Measurements from ENCODE around the gene PGAM2. TPM values are rescaled to one million over a fixed set of nuclear protein-coding genes. Genes with fewer than 3 reads are reported as not detected.

PGAM2 gene
- total RNA-seq, 2 experiments from 2014 or later, result 0.34 to 0.43 TPM

DNA sequence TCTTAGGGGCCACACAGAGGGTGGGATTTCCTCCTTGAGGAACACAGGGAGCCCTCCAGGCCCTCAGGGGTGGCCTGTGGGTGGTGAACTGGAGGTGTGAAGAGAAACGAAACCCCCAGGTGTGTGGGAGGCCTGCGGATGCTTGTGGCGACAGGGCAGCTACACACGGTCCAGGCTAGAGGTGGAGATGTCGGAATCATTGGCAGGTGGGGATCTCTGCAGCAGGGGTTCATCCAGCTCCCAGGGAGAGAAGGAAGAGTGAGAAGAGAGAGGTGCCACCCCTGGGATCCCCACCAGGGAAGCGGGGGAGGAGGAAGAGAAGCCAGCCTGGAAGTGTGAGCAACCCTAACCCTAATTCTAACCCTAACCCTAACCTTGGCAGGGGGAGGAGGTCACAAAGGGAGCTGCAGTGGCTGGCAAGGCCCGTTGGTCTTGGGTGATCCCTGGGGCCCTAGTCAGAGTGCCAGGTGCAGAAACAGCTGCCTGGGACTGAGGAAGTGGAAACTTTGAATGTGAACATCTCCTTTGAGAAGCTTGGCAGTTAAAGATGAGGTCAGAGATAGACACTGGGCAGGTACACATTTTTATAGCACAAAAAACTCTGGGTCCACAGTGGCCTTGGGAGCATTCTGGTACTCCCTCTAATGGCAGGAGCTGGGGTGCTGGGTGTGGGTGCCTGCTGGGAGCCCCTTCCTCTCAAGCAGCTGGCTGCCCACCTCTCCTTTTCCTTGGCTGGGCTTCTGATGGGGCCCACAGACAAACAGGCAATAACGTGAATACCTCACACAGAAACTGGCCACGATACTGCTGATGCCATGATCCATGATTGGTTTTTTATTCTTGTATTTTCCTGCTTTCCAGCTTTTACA, 31.9 kb upstream of the PGAM2 start:
- H3K9me3 Mint-ChIP-seq, result no peaks in the 10 kb centered on the region
- H3K27me3 Mint-ChIP-seq, result no peaks in the 10 kb centered on the region
- DNase-seq, result peak; percentile 56
- H3K4me1 Mint-ChIP-seq, result peaks cover 22% of the 10 kb centered on the region
- H3K4me3 Mint-ChIP-seq, result no peak overlapping the region
- H3K36me3 Mint-ChIP-seq, result no peaks in the 10 kb centered on the region
- H3K27ac Mint-ChIP-seq, result peak overlapping the region; percentile 88

DNA sequence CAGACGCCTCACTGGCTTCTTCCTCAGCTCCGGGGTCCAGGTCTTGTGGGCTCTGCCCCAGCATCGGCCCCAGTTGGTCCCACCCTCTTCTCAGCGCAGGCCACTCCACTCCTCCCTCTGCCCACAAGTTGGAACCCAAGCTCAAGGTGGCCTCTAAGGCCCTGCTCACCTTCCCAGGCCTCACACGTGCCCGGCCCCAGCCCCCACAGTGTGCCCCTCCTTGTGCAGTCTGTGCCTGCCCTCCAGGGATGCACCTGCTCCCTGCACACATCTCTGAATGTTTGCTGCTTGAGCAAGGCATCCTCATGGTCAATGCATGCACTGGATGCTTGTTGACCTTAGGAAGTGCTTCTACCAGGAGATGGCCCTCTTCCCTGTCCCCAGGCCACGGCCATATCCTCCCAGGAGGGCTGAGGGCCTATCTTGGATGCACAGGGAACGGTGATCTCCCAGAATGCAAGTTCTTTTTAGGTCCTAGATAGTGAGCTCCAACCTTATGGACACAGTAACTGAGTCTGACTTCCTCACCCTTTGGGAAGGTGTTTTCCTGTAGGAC, 31.0 kb upstream of the PGAM2 start:
- H3K4me3 Mint-ChIP-seq, result no peak overlapping the region
- DNase-seq, result no peak
- H3K4me1 Mint-ChIP-seq, result peaks cover 22% of the 10 kb centered on the region
- peak overlapping the region; percentile 88 for H3K27ac Mint-ChIP-seq
- H3K9me3 Mint-ChIP-seq, result no peaks in the 10 kb centered on the region
- H3K27me3 Mint-ChIP-seq, result no peaks in the 10 kb centered on the region
- H3K36me3 Mint-ChIP-seq, result no peaks in the 10 kb centered on the region

DNA sequence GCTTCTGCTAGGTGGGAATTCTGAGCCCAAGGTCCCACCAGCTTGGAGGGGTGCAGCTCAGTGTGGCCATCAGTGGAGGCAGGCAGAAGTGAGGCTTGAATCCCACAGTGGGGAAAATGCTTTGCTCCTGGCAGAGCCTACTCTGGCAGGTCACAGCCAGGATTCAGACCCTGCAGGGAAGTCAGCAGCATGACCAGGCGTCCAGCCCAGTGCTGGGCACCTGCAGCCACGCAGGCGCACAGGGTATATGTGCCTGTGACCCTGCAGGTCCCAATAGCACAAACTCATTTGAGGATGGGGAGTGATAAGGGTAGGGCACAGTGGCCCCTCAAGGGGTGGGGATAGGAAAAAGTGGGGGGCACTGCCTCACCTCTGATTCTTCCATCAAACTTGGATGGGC, 30.4 kb upstream of the PGAM2 start:
- H3K4me3 Mint-ChIP-seq, result no peak overlapping the region
- H3K9me3 Mint-ChIP-seq, result no peaks in the 10 kb centered on the region

DNA sequence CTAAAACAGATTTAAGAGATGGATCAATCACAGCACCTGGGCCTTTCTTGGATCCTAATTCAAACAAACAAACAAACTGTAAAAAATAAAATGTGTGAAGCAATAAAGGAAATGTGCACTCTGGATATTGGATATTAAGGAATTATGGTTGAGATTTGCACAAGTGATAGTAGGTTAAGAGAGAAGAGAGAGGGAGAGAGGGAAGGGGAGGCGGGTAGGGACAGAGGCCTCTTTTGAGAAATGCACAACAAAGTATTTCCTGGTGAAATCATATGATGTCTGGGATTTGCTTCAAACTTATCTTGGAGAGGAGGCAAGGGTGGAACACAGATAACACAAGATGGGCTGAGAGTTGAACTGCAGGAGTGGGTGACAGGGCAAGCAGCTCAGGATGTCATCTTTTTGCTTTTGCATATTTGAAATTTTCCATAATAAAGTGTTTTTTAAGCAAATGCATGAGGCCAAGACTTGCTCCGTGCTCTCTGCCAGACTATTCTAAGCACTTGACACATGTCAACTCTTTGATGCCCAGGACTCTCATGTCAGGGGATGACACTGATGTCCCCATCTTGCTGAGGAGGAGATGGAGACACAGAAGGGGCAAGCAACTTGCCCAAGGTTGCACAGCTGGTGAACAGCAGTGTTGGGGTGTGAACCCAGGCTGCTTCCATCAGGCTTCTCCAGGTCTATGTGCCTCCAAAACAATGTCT, 29.7 kb upstream of the PGAM2 start:
- Mint-ChIP-seq H3K4me3 (no peak overlapping the region), H3K4me1 (peaks cover 22% of the 10 kb centered on the region)

More for the DNA sequence above, 30.4 kb upstream of the PGAM2 start:
- peaks cover 22% of the 10 kb centered on the region for H3K4me1 Mint-ChIP-seq
- no peak for DNase-seq
- no peak overlapping the region for H3K27ac Mint-ChIP-seq
- no peaks in the 10 kb centered on the region for H3K36me3 Mint-ChIP-seq
- H3K27me3 Mint-ChIP-seq, result no peaks in the 10 kb centered on the region

DNA sequence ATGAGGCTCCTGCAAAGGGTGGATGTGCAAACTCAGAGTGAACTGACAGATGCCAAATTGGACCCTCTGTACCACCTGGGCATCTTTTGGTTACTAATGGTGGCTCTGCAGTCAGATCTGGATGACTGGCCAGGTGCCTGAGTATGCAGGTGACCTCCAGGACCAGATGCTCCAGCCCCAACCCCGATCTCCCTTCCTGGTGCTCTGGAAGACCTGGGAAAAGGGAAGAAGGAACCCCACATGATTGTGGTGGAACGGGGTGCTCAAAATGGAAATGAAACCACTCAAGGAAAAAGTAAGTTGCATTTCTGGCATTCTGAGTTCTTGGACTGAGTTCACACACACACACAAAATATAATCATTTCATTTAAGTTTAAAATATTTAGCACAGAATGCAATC, 29.0 kb upstream of the PGAM2 start:
- no peak overlapping the region for H3K27ac Mint-ChIP-seq
- peaks cover 22% of the 10 kb centered on the region for H3K4me1 Mint-ChIP-seq
- no peak overlapping the region for H3K4me3 Mint-ChIP-seq
- no peaks in the 10 kb centered on the region for H3K36me3 Mint-ChIP-seq
- H3K9me3 Mint-ChIP-seq, result no peaks in the 10 kb centered on the region
- no peaks in the 10 kb centered on the region for H3K27me3 Mint-ChIP-seq
- no peak for DNase-seq

More for the DNA sequence above, 29.7 kb upstream of the PGAM2 start:
- DNase-seq, result no peak
- H3K36me3 Mint-ChIP-seq, result no peaks in the 10 kb centered on the region
- H3K27me3 Mint-ChIP-seq, result no peaks in the 10 kb centered on the region
- H3K27ac Mint-ChIP-seq, result no peak overlapping the region
- no peaks in the 10 kb centered on the region for H3K9me3 Mint-ChIP-seq

- no peak overlapping the region for H3K27ac Mint-ChIP-seq
- no peaks in the 10 kb centered on the region for H3K36me3 Mint-ChIP-seq
- no peak overlapping the region for H3K4me3 Mint-ChIP-seq
- H3K9me3 Mint-ChIP-seq, result no peaks in the 10 kb centered on the region
- H3K4me1 Mint-ChIP-seq, result peaks cover 17% of the 10 kb centered on the region
- DNase-seq, result no peak
- no peaks in the 10 kb centered on the region for H3K27me3 Mint-ChIP-seq
These were observed 27.8 kb upstream of the PGAM2 start for GRCh38 chr7:44093102-44093641.

DNA sequence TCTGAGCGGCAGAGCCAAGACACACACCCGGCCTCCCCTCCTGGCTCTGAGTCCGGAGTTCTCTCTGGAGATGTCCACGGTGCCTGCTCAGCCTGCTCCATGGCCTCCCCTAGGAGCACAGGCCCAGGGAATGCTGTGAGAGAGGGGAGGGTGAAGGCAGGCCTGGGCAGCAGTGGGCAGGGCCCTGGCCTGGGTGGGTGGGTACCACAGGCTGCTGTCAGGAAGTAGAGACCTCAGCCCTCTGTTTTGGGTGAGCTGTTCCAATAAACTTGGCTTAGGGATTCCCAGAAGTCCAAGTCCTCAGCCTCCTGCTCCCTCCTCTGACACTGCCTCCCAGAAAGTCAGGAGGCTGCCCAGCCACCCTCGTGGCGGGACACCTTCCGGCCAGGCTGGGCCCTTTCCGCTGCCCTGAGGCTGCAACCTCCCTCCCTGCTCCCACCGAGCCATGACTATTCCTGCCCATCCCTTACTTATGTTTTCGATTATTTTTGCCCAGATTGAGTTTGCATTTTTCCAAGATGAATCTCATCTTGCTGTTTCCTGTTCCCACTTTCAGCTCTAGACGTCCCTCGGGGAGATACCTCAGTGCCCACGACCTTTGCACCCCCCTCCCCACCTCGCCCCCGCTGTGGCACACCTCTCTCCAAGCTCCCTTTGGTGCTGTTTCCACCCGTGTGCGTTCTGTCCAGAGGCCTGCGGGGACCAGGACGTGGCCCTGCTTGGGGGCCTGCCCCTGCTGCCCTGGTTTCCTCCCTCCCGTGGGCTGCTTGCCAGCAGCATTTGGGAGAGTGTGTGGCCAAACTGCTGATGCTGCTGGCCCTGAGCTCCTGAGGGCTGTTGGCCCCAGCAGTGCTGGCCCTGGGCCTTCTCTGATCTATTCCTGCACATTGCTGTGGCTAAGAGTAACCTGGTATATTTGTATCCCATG, 22.8 kb upstream of the PGAM2 start:
- Mint-ChIP-seq H3K4me1 (peaks cover 2% of the 10 kb centered on the region), H3K4me3 (no peak overlapping the region), H3K36me3 (no peaks in the 10 kb centered on the region), H3K9me3 (no peaks in the 10 kb centered on the region), H3K27me3 (peaks cover 4% of the 10 kb centered on the region), H3K27ac (no peak overlapping the region)
- no peak for DNase-seq

DNA sequence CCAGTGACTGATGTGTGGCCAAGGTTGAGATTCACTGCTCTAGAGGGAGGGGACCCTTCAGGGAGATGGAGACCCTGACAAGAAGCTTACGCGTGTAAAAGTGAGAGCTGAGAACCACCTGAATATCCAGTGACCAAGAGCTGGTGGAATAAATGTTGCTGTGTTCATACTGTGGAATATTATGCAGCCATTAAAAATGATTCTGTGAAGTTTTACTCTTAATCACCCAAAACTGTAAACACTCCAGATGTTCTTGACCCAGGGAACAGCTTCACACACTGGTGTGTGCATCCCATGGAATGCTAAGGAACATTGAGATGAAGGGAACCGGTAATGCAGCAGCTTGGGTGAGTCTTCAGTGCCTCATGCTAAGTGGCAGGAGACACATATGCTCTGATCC, 21.3 kb upstream of the PGAM2 start:
- H3K9me3 Mint-ChIP-seq, result no peaks in the 10 kb centered on the region
- H3K27ac Mint-ChIP-seq, result no peak overlapping the region
- no peak overlapping the region for H3K4me3 Mint-ChIP-seq
- peaks cover 6% of the 10 kb centered on the region for H3K4me1 Mint-ChIP-seq
- peaks cover 3% of the 10 kb centered on the region for H3K36me3 Mint-ChIP-seq
- DNase-seq, result no peak
- peaks cover 4% of the 10 kb centered on the region for H3K27me3 Mint-ChIP-seq

GRCh38 chr7:44085546-44085945, 20.2 kb upstream of the PGAM2 start:
- peaks cover 13% of the 10 kb centered on the region for H3K36me3 Mint-ChIP-seq
- no peak overlapping the region for H3K4me3 Mint-ChIP-seq
- peaks cover 4% of the 10 kb centered on the region for H3K27me3 Mint-ChIP-seq
- peaks cover 13% of the 10 kb centered on the region for H3K4me1 Mint-ChIP-seq
- no peaks in the 10 kb centered on the region for H3K9me3 Mint-ChIP-seq
- H3K27ac Mint-ChIP-seq, result no peak overlapping the region
- no peak for DNase-seq

- no peak overlapping the region for H3K27ac Mint-ChIP-seq
- H3K4me3 Mint-ChIP-seq, result no peak overlapping the region
- H3K4me1 Mint-ChIP-seq, result peaks cover 19% of the 10 kb centered on the region
- H3K36me3 Mint-ChIP-seq, result peaks cover 14% of the 10 kb centered on the region
- peaks cover 4% of the 10 kb centered on the region for H3K27me3 Mint-ChIP-seq
- DNase-seq, result no peak
- no peaks in the 10 kb centered on the region for H3K9me3 Mint-ChIP-seq
These were observed 19.3 kb upstream of the PGAM2 start for GRCh38 chr7:44084701-44085100.

- DNase-seq, result no peak
- peaks cover 4% of the 10 kb centered on the region for H3K27me3 Mint-ChIP-seq
- H3K27ac Mint-ChIP-seq, result peak overlapping the region; percentile 49
- peaks cover 26% of the 10 kb centered on the region for H3K4me1 Mint-ChIP-seq
- no peaks in the 10 kb centered on the region for H3K9me3 Mint-ChIP-seq
- H3K4me3 Mint-ChIP-seq, result no peak overlapping the region
- H3K36me3 Mint-ChIP-seq, result peaks cover 14% of the 10 kb centered on the region
These were observed 18.4 kb upstream of the PGAM2 start for GRCh38 chr7:44083796-44084195.

DNA sequence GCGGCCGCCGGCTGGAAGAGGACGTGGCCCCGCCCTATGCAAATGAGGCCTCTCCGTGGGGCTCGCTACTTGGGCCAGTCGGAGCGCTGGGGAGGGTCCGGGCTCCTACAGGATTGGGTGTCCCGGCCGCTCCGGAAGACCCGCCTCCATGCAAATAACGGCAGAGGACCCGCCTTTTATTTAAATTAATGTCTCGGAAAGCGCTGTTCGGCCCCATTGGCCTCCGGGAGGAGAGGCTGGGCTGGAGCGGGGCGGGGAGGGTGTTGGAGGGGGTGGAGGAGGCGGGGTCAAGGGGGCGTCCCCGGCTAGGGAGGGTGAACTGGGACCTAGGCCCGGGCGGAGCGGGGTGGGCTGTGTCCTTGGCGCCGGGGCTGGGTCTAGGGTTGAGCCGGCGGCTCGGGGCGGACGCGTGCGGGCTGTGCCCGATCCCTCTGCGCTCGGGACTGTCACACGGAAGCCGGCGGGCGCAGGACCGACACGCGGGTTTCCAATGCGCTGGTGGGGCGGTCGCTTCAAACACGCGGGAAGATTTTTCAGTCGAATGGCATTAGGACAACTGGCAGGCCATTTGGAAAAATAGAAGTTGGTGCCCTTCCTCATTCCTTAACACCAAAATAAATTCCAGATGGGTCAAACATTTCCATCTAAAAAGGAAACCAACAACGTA, 17.3 kb upstream of the PGAM2 start:
- peak; percentile 99 for DNase-seq
- Mint-ChIP-seq H3K4me3 (peak overlapping the region; percentile 77), H3K36me3 (peaks cover 22% of the 10 kb centered on the region), H3K9me3 (no peaks in the 10 kb centered on the region), H3K27me3 (peaks cover 4% of the 10 kb centered on the region), H3K27ac (peak overlapping the region; percentile 81), H3K4me1 (peaks cover 33% of the 10 kb centered on the region)

GRCh38 chr7:44081266-44081748, 15.9 kb upstream of the PGAM2 start:
- Mint-ChIP-seq H3K9me3 (no peaks in the 10 kb centered on the region), H3K27ac (peak overlapping the region; percentile 94), H3K27me3 (peaks cover 4% of the 10 kb centered on the region), H3K4me3 (peak overlapping the region; percentile 84), H3K36me3 (peaks cover 28% of the 10 kb centered on the region), H3K4me1 (peaks cover 36% of the 10 kb centered on the region)
- DNase-seq, result no peak

Data from activated naive CD8-positive, alpha-beta T cell treated with anti-CD3 and anti-CD28 coated beads for 36 hours (primary cell).